ENCODE results near the gene GNB3. TPM values are rescaled to one million over a fixed set of nuclear protein-coding genes. Genes with fewer than 3 reads are reported as not detected.

The GNB3 gene
- total RNA-seq, 1 experiment from 2014 or later, result 3.9 TPM

- DNase-seq, result no peak
- TF ChIP-seq, protein P1, sequence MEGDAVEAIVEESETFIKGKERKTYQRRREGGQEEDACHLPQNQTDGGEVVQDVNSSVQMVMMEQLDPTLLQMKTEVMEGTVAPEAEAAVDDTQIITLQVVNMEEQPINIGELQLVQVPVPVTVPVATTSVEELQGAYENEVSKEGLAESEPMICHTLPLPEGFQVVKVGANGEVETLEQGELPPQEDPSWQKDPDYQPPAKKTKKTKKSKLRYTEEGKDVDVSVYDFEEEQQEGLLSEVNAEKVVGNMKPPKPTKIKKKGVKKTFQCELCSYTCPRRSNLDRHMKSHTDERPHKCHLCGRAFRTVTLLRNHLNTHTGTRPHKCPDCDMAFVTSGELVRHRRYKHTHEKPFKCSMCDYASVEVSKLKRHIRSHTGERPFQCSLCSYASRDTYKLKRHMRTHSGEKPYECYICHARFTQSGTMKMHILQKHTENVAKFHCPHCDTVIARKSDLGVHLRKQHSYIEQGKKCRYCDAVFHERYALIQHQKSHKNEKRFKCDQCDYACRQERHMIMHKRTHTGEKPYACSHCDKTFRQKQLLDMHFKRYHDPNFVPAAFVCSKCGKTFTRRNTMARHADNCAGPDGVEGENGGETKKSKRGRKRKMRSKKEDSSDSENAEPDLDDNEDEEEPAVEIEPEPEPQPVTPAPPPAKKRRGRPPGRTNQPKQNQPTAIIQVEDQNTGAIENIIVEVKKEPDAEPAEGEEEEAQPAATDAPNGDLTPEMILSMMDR (IDR thresholded peaks at IDR 0.05; ENCODE audit: insufficient read depth in 1 of 2, low read depth in 1 of 2, low read length in 1 of 2, severe bottlenecking in 1 of 2, unreplicated experiment in 1 of 2), result no peak
- H3K27me3 Mint-ChIP-seq (ENCODE audit: insufficient read depth, unreplicated experiment), result peaks cover 19% of the 10 kb centered on the region
- H3K36me3 Mint-ChIP-seq (ENCODE audit: insufficient read depth, unreplicated experiment), result no peaks in the 10 kb centered on the region
- H3K4me3 Mint-ChIP-seq (ENCODE audit: unreplicated experiment), result peak within 1 kb of the TSS; percentile 66
- BruUV-seq (replicated peaks), result no TSS peak
- H3K4me3 ChIP-seq (ENCODE audit: low read depth, low read length), result peak within 1 kb of the TSS; percentile 33
- H3K4me1 ChIP-seq, result peaks cover 9% of the 10 kb centered on the region
- no peaks in the 10 kb centered on the region for H3K9me3 Mint-ChIP-seq (ENCODE audit: unreplicated experiment)
- ChIA-PET POLR2A (interaction anchor here (0.5 to 1.4 kb wide), 4 partner anchors 29 to 70 kb away, joined by 3 to 4 read pairs (median 3); partner anchors contain the start of genes CDCA3 and PTMS), CTCF (interaction anchor here (0.5 to 2.4 kb wide), 6 partner anchors 13 to 219 kb away, joined by 3 to 9 read pairs (median 6); partner anchors contain the start of genes MLF2 and PTMS)
- H3K9me3 ChIP-seq, result no peaks in the 10 kb centered on the region
- H3K36me3 ChIP-seq (ENCODE audit: control insufficient read depth, insufficient read depth, low read length), result no peaks in the 10 kb centered on the region
- no peak within 1 kb of the TSS for H3K27ac Mint-ChIP-seq (ENCODE audit: unreplicated experiment)
- no peaks in the 10 kb centered on the region for H3K4me1 Mint-ChIP-seq (ENCODE audit: low read depth, unreplicated experiment)
- no peaks in the 10 kb centered on the region for H3K27me3 ChIP-seq (replicated peaks; ENCODE audit: control insufficient read depth, insufficient read depth, low read length)
- intact Hi-C loops (cut with micrococcal nuclease; ENCODE audit: unreplicated experiment), result no loop called here
Measured at GRCh38 chr12:6821591-6822425, 18.9 kb upstream of the GNB3 start, which contains the start of gene GPR162. TSS of gene GPR162 (plus strand) at chr12:6821821. CDS start at chr12:6823899, 2,078 bp downstream.

GRCh38 chr12:6822426-6823135 lies 18.1 kb upstream of the GNB3 start:
- no peaks in the 10 kb centered on the region for H3K9me3 Mint-ChIP-seq (ENCODE audit: unreplicated experiment)
- ChIA-PET CTCF (interaction anchor here (0.6 to 2.4 kb wide), 5 partner anchors 12 to 210 kb away, joined by 3 to 9 read pairs (median 6); partner anchors contain the start of gene PTMS), POLR2A (interaction anchor here (0.5 to 1.4 kb wide), 3 partner anchors 29 to 71 kb away, joined by 3 to 4 read pairs (median 3); partner anchors contain the start of gene CDCA3)
- Histone ChIP-seq H3K4me3 (ENCODE audit: low read depth, low read length) (no peak overlapping the region), H3K27me3 (replicated peaks; ENCODE audit: control insufficient read depth, insufficient read depth, low read length) (no peaks in the 10 kb centered on the region), H3K4me1 (peaks cover 15% of the 10 kb centered on the region), H3K36me3 (ENCODE audit: control insufficient read depth, insufficient read depth, low read length) (no peaks in the 10 kb centered on the region), H3K9me3 (no peaks in the 10 kb centered on the region)
- TF ChIP-seq, protein P1 (IDR thresholded peaks at IDR 0.05; ENCODE audit: insufficient read depth in 1 of 2, low read depth in 1 of 2, low read length in 1 of 2, severe bottlenecking in 1 of 2, unreplicated experiment in 1 of 2), result no peak
- peak overlapping the region; percentile 66 for H3K4me3 Mint-ChIP-seq (ENCODE audit: unreplicated experiment)
- no peak overlapping the region for H3K27ac Mint-ChIP-seq (ENCODE audit: unreplicated experiment)
- BruUV-seq (replicated peaks), result no TSS peak
- DNase-seq, result no peak
- H3K4me1 Mint-ChIP-seq (ENCODE audit: low read depth, unreplicated experiment), result peaks cover 5% of the 10 kb centered on the region
- intact Hi-C loops (cut with micrococcal nuclease; ENCODE audit: unreplicated experiment), result no loop called here
- H3K36me3 Mint-ChIP-seq (ENCODE audit: insufficient read depth, unreplicated experiment), result no peaks in the 10 kb centered on the region
- peaks cover 22% of the 10 kb centered on the region for H3K27me3 Mint-ChIP-seq (ENCODE audit: insufficient read depth, unreplicated experiment)

All from Caco-2 (cell line).